ENCODE measurements around the gene RASGRF1. TPM values are rescaled to one million over a fixed set of nuclear protein-coding genes. Genes with fewer than 3 reads are reported as not detected.
A peak's percentile ranks its signal among the peaks of the same experiment; 100 is the strongest.
"Not testable (repeated sequence)": the region's sequence is repeated elsewhere in the genome, so short reads cannot be mapped to it uniquely, and the experiment has no call there.

The RASGRF1 gene
- total and polyA plus RNA-seq, 4 donors = 0.13 to 0.15 TPM; not detected in 2

DNA sequence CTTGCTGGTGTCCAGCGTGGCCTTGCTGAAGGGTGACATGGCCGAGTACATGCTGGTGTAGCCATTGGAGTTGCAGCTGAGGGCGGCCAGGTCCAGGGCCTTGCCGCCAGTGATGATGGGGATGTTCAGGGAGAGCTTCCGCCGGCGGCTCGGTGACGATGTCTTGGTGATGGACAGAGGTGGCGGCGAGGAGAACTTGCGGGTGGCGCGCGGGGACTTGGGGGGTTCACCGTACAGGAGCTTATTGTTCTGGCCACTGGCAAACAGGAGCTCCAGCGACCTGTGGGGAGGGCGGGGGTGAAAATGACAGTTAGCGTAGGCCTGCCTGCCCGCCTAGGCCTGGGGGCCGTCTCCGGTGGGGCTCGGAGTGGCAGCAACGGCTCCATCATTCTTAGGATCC, 86.7 kb downstream of the RASGRF1 start:
- no peaks in the 10 kb centered on the region for H3K9me3 ChIP-seq (ENCODE audit: control insufficient read depth, low read length)
- H3K36me3 ChIP-seq (ENCODE audit: control insufficient read depth in 1 of 2, insufficient read depth in 2 of 2, low read length in 1 of 2) = no peaks in the 10 kb centered on the region
- WGBS, 2 donors = 93 to 96% methylated on average over 24 of the region's 24 CpGs
- no peak for ATAC-seq (ENCODE audit: low FRiP score)
- no peak overlapping the region for H3K27ac ChIP-seq (ENCODE audit: low read depth in 1 of 2, low read length in 2 of 2)
- H3K4me3 ChIP-seq (ENCODE audit: low read length in 2 of 2) = no peak overlapping the region
- peak in 1 of 2 donors; percentile 44 for DNase-seq
- H3K4me1 ChIP-seq (ENCODE audit: control insufficient read depth in 1 of 2, insufficient read depth in 2 of 2, low read length in 2 of 2) = no peaks in the 10 kb centered on the region
- intact Hi-C loops (cut with DNase I) = no loop called here
- H3K27me3 ChIP-seq (ENCODE audit: control insufficient read depth in 1 of 2, insufficient read depth in 2 of 2, low read length in 1 of 2) = no peaks in the 10 kb centered on the region

- 91 to 94% methylated on average over 8 to 9 of the region's 9 CpGs for WGBS, 2 donors
- no peaks in the 10 kb centered on the region for H3K27me3 ChIP-seq (ENCODE audit: control insufficient read depth in 1 of 2, insufficient read depth in 2 of 2, low read length in 1 of 2)
- H3K4me1 ChIP-seq (ENCODE audit: control insufficient read depth in 1 of 2, insufficient read depth in 2 of 2, low read length in 2 of 2) = no peaks in the 10 kb centered on the region
- H3K27ac ChIP-seq (ENCODE audit: low read depth in 1 of 2, low read length in 2 of 2) = no peak overlapping the region
- H3K36me3 ChIP-seq (ENCODE audit: control insufficient read depth in 1 of 2, insufficient read depth in 2 of 2, low read length in 1 of 2) = no peaks in the 10 kb centered on the region
- intact Hi-C loops (cut with DNase I) = no loop called here
- ATAC-seq (ENCODE audit: low FRiP score) = no peak
- no peak overlapping the region for H3K4me3 ChIP-seq (ENCODE audit: low read length in 2 of 2)
- H3K9me3 ChIP-seq (ENCODE audit: control insufficient read depth, low read length) = no peaks in the 10 kb centered on the region
- DNase-seq = peak in 1 of 2 donors; percentile 22
These were observed 87.3 kb downstream of the RASGRF1 start for GRCh38 chr15:79003301-79003700.

GRCh38 chr15:79002581-79002980, 88.0 kb downstream of the RASGRF1 start:
- 86 to 89% methylated on average over 9 of the region's 9 CpGs for whole genome bisulfite sequencing, 2 donors
- H3K27me3 ChIP-seq (ENCODE audit: control insufficient read depth in 1 of 2, insufficient read depth in 2 of 2, low read length in 1 of 2) = no peaks in the 10 kb centered on the region
- no peaks in the 10 kb centered on the region for H3K9me3 ChIP-seq (ENCODE audit: control insufficient read depth, low read length)
- intact Hi-C loops (cut with DNase I) = no loop called here
- H3K27ac ChIP-seq (ENCODE audit: low read depth in 1 of 2, low read length in 2 of 2) = no peak overlapping the region
- H3K36me3 ChIP-seq (ENCODE audit: control insufficient read depth in 1 of 2, insufficient read depth in 2 of 2, low read length in 1 of 2) = no peaks in the 10 kb centered on the region
- DNase-seq = peak in 1 of 2 donors; percentile 32
- ATAC-seq (ENCODE audit: low FRiP score) = no peak
- H3K4me1 ChIP-seq (ENCODE audit: control insufficient read depth in 1 of 2, insufficient read depth in 2 of 2, low read length in 2 of 2) = no peaks in the 10 kb centered on the region
- H3K4me3 ChIP-seq (ENCODE audit: low read length in 2 of 2) = no peak overlapping the region

DNA sequence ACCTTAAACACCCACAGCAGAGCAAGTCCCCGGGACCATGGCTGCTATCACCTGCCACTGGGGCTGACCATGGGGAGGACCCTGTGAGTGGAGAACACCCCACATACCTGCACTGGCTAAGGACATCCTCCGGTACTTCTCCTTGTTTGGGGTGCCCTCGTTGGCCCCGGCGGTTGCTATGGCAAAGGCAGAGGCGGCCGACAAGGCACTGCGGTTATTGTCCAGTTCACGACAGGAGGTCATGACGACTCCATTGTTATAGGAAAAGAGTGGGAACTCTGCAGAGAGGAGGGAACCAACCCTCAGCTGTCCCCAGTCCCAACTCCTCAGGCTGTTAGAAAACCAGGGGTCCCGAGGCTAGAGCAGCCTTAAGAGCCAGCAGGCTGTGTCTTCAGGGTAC, 90.9 kb downstream of the RASGRF1 start:
- Histone ChIP-seq H3K36me3 (ENCODE audit: control insufficient read depth in 1 of 2, insufficient read depth in 2 of 2, low read length in 1 of 2) (no peaks in the 10 kb centered on the region), H3K4me3 (ENCODE audit: low read length in 2 of 2) (no peak overlapping the region), H3K9me3 (ENCODE audit: control insufficient read depth, low read length) (no peaks in the 10 kb centered on the region), H3K27ac (ENCODE audit: low read depth in 1 of 2, low read length in 2 of 2) (no peak overlapping the region), H3K4me1 (ENCODE audit: control insufficient read depth in 1 of 2, insufficient read depth in 2 of 2, low read length in 2 of 2) (no peaks in the 10 kb centered on the region), H3K27me3 (ENCODE audit: control insufficient read depth in 1 of 2, insufficient read depth in 2 of 2, low read length in 1 of 2) (no peaks in the 10 kb centered on the region)
- intact Hi-C loops (cut with DNase I) = no loop called here
- WGBS, 2 donors = 83 to 84% methylated on average over 11 of the region's 11 CpGs
- peak in 1 of 2 donors; percentile 22 for DNase-seq
- no peak for ATAC-seq (ENCODE audit: low FRiP score)

DNA sequence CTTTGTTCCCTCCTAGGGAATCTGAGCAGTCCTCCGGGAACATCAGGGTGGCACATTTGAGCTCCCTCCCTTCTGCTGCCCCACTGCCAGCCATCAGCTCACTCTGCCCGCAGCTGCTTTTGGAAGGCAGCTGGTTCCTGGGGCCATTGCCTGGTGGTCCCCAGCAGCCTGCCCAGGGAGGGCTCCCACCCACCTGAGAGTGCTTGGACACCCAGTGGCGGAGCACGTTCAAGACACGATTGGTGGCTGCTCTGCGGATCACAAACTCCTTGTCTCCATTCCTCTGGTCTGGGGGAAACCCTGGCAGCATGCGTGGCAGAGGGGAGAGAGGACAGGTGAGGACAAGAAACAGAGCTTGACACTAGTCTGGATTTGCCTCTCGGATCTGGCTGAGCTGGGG, 92.1 kb downstream of the RASGRF1 start:
- no peak overlapping the region for H3K4me3 ChIP-seq (ENCODE audit: low read length in 2 of 2)
- ATAC-seq (ENCODE audit: low FRiP score) (no peak), DNase-seq (peak in 1 of 2 donors; percentile 33)
- H3K27ac ChIP-seq (ENCODE audit: low read depth in 1 of 2, low read length in 2 of 2) = no peak overlapping the region
- no peaks in the 10 kb centered on the region for H3K27me3 ChIP-seq (ENCODE audit: control insufficient read depth in 1 of 2, insufficient read depth in 2 of 2, low read length in 1 of 2)
- H3K4me1 ChIP-seq (ENCODE audit: control insufficient read depth in 1 of 2, insufficient read depth in 2 of 2, low read length in 2 of 2) = no peaks in the 10 kb centered on the region
- H3K9me3 ChIP-seq (ENCODE audit: control insufficient read depth, low read length) = no peaks in the 10 kb centered on the region
- intact Hi-C loops (cut with DNase I) = no loop called here
- WGBS, 2 donors = 88 to 93% methylated on average over 8 of the region's 8 CpGs
- H3K36me3 ChIP-seq (ENCODE audit: control insufficient read depth in 1 of 2, insufficient read depth in 2 of 2, low read length in 1 of 2) = no peaks in the 10 kb centered on the region

DNA sequence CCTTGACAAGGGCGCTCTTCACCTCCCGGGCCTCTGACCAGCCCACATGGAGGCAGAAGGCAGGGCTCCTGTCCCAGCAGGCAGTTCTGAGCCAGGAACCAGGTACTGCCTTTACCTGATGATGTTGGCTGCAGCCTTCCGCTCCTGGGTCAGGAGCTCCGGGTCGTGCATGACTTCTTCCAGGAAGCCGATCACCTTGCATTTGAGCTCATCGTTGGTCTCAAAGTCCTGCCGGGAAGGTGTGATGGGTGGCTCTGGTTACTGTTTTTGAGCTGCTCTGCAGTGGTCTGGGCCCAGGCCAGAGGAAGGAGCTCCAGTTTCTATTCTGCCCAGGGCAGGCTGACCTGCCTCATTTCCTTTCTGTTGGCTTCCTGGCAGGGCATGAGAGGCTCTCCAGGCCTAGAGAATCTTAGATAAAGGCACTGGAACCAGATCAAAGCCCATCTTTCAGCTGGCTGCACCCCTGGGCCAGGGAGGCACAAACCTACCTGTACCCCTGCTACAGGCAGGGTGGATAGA, 92.5 kb downstream of the RASGRF1 start:
- ATAC-seq (ENCODE audit: low FRiP score) = no peak
- Histone ChIP-seq H3K9me3 (ENCODE audit: control insufficient read depth, low read length) (no peaks in the 10 kb centered on the region), H3K4me3 (ENCODE audit: low read length in 2 of 2) (no peak overlapping the region), H3K27ac (ENCODE audit: low read depth in 1 of 2, low read length in 2 of 2) (no peak overlapping the region), H3K4me1 (ENCODE audit: control insufficient read depth in 1 of 2, insufficient read depth in 2 of 2, low read length in 2 of 2) (no peaks in the 10 kb centered on the region), H3K27me3 (ENCODE audit: control insufficient read depth in 1 of 2, insufficient read depth in 2 of 2, low read length in 1 of 2) (no peaks in the 10 kb centered on the region), H3K36me3 (ENCODE audit: control insufficient read depth in 1 of 2, insufficient read depth in 2 of 2, low read length in 1 of 2) (no peaks in the 10 kb centered on the region)
- intact Hi-C loops (cut with DNase I) = no loop called here
- peak in 1 of 2 donors; percentile 40 for DNase-seq
- WGBS, 2 donors = 87 to 95% methylated on average over 8 of the region's 8 CpGs

DNA sequence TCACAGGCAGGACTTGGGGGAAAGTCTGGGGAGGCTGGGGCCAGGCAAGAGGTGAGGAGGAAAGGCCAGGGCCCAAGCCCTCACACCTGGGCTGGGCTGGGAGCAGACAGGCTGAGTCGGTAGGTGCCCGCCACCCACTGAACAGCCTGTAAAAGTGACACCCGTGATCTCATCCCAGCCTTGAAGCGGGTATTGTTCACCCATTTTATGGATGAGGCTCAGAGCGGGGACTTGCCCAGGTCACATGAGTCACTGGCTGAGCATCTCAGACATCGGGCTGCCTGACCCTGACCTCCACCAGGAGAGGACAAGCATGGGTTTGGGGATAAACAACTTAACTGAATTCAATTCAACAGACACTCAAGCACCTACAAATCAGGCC, 93.7 kb downstream of the RASGRF1 start:
- DNase-seq (peak in 1 of 2 donors; percentile 38), ATAC-seq (ENCODE audit: low FRiP score) (no peak)
- H3K36me3 ChIP-seq (ENCODE audit: control insufficient read depth in 1 of 2, insufficient read depth in 2 of 2, low read length in 1 of 2) = no peaks in the 10 kb centered on the region
- no peaks in the 10 kb centered on the region for H3K9me3 ChIP-seq (ENCODE audit: control insufficient read depth, low read length)
- WGBS, 2 donors = 93 to 96% methylated on average over 6 of the region's 6 CpGs
- no peak overlapping the region for H3K27ac ChIP-seq (ENCODE audit: low read depth in 1 of 2, low read length in 2 of 2)
- no peak overlapping the region for H3K4me3 ChIP-seq (ENCODE audit: low read length in 2 of 2)
- no peaks in the 10 kb centered on the region for H3K27me3 ChIP-seq (ENCODE audit: control insufficient read depth in 1 of 2, insufficient read depth in 2 of 2, low read length in 1 of 2)
- intact Hi-C loops (cut with DNase I) = no loop called here
- H3K4me1 ChIP-seq (ENCODE audit: control insufficient read depth in 1 of 2, insufficient read depth in 2 of 2, low read length in 2 of 2) = no peaks in the 10 kb centered on the region

GRCh38 chr15:78995921-78996893, 94.4 kb downstream of the RASGRF1 start:
- 81 to 84% methylated on average over 22 of the region's 22 CpGs for WGBS, 2 donors
- intact Hi-C loops (cut with DNase I) = no loop called here
- ATAC-seq (ENCODE audit: low FRiP score) = no peak
- Histone ChIP-seq H3K27ac (ENCODE audit: low read depth in 1 of 2, low read length in 2 of 2) (no peak overlapping the region), H3K27me3 (ENCODE audit: control insufficient read depth in 1 of 2, insufficient read depth in 2 of 2, low read length in 1 of 2) (no peaks in the 10 kb centered on the region), H3K4me3 (ENCODE audit: low read length in 2 of 2) (no peak overlapping the region), H3K4me1 (ENCODE audit: control insufficient read depth in 1 of 2, insufficient read depth in 2 of 2, low read length in 2 of 2) (no peaks in the 10 kb centered on the region), H3K36me3 (ENCODE audit: control insufficient read depth in 1 of 2, insufficient read depth in 2 of 2, low read length in 1 of 2) (no peaks in the 10 kb centered on the region), H3K9me3 (ENCODE audit: control insufficient read depth, low read length) (no peaks in the 10 kb centered on the region)
- DNase-seq = peak in 1 of 2 donors; percentile 50

DNA sequence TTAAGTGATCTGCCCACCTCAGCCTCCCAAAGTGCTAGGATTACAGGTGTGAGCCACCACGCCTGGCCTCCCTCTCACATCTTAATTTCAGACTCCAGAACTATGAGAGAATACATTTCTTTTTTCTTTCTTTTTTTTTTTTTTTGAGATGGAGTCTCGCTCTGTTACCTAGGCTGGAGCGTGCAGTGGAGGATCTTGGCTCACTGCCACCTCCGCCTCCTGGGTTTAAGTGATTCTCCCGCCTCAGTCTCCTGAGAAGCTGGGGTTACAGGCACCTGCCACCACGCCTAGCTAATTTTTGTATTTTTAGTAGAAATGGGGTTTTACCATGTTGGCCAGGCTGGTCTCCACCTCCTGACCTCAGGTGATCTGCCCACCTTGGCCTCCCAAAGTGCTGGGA, 95.4 kb downstream of the RASGRF1 start:
- ATAC-seq (ENCODE audit: low FRiP score); H3K4me1 ChIP-seq (ENCODE audit: control insufficient read depth in 1 of 2, insufficient read depth in 2 of 2, low read length in 2 of 2); H3K36me3 ChIP-seq (ENCODE audit: control insufficient read depth in 1 of 2, insufficient read depth in 2 of 2, low read length in 1 of 2); intact Hi-C loops (cut with DNase I); H3K9me3 ChIP-seq (ENCODE audit: control insufficient read depth, low read length); H3K27ac ChIP-seq (ENCODE audit: low read depth in 1 of 2, low read length in 2 of 2); H3K4me3 ChIP-seq (ENCODE audit: low read length in 2 of 2); H3K27me3 ChIP-seq (ENCODE audit: control insufficient read depth in 1 of 2, insufficient read depth in 2 of 2, low read length in 1 of 2): not testable (repeated sequence)
- 73 to 81% methylated on average over 6 of the region's 6 CpGs for WGBS, 2 donors
- DNase-seq = peak in 1 of 2 donors; percentile 24

All from aorta (tissue), 5 donors.